NCI-H524 (cell line): ENCODE results near the gene SYNE1.
"Not testable (repeated sequence)": the region's sequence is repeated elsewhere in the genome, so short reads cannot be mapped to it uniquely, and the experiment has no call there.

ENCODE experiments used
- DNase-seq, 2 experiments: peaks; one replicate each; lab custom pipeline; 2025; lab: John Stamatoyannopoulos, UW

The SYNE1 gene

GRCh38 chr6:152637296-152638047 lies at the start of gene SYNE1:
Gene SYNE1, minus strand, starts transcription at chr6:152637362. Its CDS starts 9,031 bp downstream, at chr6:152628331.
- DNase-seq = no peak

GRCh38 chr6:152685819-152686218 lies 48.7 kb upstream of the SYNE1 start:
- no peak for DNase-seq

- not testable (repeated sequence) for DNase-seq
Measured at GRCh38 chr6:152682935-152683334, 45.8 kb upstream of the SYNE1 start.

GRCh38 chr6:152682141-152682540 lies 45.0 kb upstream of the SYNE1 start:
- no peak for DNase-seq

- no peak for DNase-seq
Measured at GRCh38 chr6:152680879-152681517, 43.8 kb upstream of the SYNE1 start.

- no peak for DNase-seq
Measured at GRCh38 chr6:152680151-152680550, 43.0 kb upstream of the SYNE1 start.

GRCh38 chr6:152673236-152673635 lies 36.1 kb upstream of the SYNE1 start:
- DNase-seq = no peak

- no peak for DNase-seq
Measured at GRCh38 chr6:152671171-152671570, 34.0 kb upstream of the SYNE1 start.

GRCh38 chr6:152669895-152670294 lies 32.7 kb upstream of the SYNE1 start:
- peak in 1 of 2 experiments; percentile 48 for DNase-seq

- peak in 1 of 2 experiments; percentile 66 for DNase-seq
Measured at GRCh38 chr6:152661776-152662175, 24.6 kb upstream of the SYNE1 start.

- no peak for DNase-seq
Measured at GRCh38 chr6:152651986-152652385, 14.8 kb upstream of the SYNE1 start.

GRCh38 chr6:152648105-152648504 lies 10.9 kb upstream of the SYNE1 start:
- DNase-seq = no peak

- DNase-seq = not testable (repeated sequence)
Measured at GRCh38 chr6:152646732-152647131, 9.6 kb upstream of the SYNE1 start.

GRCh38 chr6:152642578-152643375 lies 5.6 kb upstream of the SYNE1 start:
- DNase-seq = peak; percentile 29 to 78

- DNase-seq = peak; percentile 16 to 58
Measured at GRCh38 chr6:152636609-152637295, 410 bp downstream of the SYNE1 start.

- peak; percentile 21 to 57 for DNase-seq
Measured at GRCh38 chr6:152636021-152636608, 1.0 kb downstream of the SYNE1 start.

- DNase-seq = no peak
Measured at GRCh38 chr6:152634773-152635172, 2.4 kb downstream of the SYNE1 start.

- no peak for DNase-seq
Measured at GRCh38 chr6:152632121-152632782, 4.9 kb downstream of the SYNE1 start.

GRCh38 chr6:152631376-152631775 lies 5.8 kb downstream of the SYNE1 start:
- no peak for DNase-seq

- DNase-seq = no peak
Measured at GRCh38 chr6:152630832-152631231, 6.3 kb downstream of the SYNE1 start.

GRCh38 chr6:152625213-152625612 lies 11.9 kb downstream of the SYNE1 start:
- DNase-seq = no peak
